ENCODE data around the gene TRH.
"Not testable (repeated sequence)": the region's sequence is repeated elsewhere in the genome, so short reads cannot be mapped to it uniquely, and the experiment has no call there.

Gene TRH

DNA sequence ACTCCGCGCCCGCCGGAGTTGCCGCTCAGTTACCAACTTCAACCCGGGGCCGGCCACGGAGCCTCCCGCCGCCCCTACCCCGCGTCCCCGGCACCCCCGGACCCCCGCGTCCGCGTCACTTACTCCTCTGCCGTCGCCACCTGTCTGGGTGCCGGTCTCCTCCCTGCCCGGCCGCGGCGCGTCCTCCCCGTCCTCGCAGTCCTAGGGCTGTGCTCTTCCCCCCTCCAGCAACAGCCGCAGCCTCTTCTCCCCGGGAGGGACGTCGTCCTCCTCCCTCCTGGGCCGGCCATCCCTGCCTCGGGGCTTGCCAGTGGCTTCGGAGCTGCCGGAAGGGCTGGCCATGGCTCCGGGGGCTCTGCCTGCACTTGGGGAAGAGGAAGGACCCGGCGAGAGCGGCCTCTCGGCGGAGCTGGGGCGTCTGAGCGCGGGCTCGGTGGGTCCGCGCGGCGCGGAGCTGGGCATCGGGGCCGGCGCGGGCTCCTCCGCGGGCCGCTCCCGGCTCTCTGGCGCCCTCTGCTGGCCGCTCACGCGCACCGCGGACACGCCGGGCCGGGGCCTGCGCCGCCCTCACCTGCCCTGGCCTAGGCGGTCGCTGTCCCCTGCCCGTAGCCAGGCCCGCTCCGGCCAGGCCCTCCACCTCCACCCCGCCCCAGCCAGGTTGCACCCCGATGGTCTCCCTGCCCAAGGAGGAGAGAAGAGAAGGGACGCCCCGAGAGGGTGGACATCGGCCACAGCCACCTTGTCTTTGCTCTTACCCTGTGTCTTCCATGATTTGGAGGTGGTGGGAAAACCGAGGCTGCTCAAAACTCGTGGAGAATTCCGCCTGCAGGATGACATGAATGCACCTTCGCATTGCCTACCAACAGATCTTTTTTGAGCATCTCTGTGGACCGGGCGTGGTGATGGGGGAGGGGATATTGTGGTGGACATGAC, 28.4 kb downstream of the TRH start:
- DNase-seq (ENCODE audit: low read depth in 1 of 2, low spot score in 1 of 2) = peak; percentile 49 to 64

DNA sequence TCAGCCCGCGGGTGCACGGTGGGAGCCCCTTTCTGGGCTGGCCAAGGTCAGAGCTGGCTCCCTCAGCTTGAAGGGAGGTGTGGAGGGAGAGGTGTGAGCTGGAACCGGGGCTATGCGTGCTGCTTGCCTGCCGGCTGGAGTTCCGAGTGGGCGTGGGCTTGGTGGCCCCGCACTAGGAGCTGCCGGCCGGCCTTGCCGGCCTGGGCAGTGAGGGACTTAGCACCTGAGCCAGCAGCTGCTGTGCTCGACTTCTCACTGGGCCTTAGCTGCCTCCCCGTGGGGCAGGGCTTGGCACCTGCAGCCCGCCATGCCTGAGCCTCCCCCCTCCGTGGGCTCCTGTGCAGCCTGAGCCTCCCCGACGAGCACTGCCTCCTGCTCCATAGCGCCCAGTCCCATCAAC, 36.0 kb downstream of the TRH start:
- no peak for DNase-seq (ENCODE audit: low read depth in 1 of 2, low spot score in 1 of 2)

DNA sequence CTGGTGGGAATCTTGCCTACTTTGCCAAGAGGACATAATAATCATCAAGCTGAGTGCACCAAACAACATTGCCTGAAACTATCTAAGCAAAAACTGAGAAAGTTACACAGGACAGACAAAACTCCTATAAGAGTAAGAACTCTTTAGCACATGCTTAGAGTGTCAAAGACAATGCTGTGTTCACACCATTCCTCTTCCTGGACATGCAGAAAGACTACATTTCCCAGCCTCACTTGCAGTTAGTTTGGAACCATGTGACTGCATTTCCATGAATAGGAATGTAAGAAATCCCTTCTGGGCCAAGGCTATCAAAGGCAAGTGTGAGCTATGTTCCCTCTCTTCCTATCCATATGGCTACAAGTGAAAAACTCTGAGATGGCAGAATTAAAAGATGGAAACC, 37.6 kb downstream of the TRH start:
- not testable (repeated sequence) for DNase-seq (ENCODE audit: low read depth in 1 of 2, low spot score in 1 of 2)

DNA sequence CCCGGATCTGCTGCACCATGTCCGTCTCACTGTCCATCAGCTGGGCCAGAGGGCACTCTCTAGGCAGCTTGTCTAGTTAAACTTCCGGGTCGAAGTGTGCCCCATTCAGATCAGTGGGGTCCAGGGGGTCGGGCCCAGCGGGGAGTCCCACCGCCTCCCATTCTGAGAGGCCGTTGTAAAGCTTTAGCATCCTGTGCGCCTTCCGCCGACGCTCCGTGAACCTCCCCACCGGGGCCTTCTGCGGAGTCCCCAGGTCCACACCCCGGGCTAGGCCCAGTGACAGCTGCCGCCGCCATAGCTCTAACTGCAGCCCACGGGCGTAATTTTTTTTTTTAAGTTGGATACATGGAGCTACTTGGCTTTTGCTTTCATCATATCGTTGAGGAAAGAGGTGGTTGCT, 38.7 kb downstream of the TRH start:
- DNase-seq (ENCODE audit: low read depth in 1 of 2, low spot score in 1 of 2) = not testable (repeated sequence)

DNA sequence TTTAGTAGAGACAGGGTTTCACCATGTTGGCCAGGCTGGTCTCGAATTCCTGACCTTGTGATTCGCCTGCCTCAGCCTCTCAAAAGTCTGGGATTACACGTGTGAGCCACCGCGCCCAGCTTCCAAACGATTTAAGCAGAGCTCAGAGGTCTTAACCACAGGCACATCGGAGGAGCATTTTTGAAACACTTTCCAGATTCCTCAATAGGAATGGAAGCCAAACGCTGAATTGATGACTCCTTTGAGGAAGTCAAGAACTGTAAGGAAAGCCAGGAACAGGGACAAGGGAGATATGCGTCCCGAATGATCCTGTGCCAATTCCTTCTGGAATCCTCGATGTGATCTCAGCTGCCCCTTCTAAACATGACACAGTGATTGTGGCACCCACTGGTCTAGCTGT, 40.0 kb downstream of the TRH start:
- DNase-seq (ENCODE audit: low read depth in 1 of 2, low spot score in 1 of 2) = no peak

DNA sequence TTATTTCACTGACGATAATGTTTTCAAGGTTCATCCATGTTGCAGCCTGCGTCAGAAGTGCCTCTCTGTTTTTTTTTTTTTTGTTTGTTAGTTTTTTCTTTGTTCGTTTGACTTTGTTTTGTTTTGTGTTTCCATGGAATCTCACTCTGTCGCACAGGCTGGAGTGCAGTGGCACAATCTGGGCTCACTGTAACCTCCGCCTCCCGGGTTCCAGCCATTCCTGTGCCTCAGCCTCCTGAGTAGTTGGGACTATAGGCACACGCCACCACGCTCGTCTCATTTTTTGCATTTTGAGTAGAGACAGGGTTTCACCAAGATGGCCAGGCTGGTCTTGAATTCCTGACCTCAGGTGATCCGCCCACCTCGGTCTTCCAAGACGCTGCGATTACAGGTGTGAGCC, 43.1 kb downstream of the TRH start:
- not testable (repeated sequence) for DNase-seq (ENCODE audit: low read depth in 1 of 2, low spot score in 1 of 2)

DNA sequence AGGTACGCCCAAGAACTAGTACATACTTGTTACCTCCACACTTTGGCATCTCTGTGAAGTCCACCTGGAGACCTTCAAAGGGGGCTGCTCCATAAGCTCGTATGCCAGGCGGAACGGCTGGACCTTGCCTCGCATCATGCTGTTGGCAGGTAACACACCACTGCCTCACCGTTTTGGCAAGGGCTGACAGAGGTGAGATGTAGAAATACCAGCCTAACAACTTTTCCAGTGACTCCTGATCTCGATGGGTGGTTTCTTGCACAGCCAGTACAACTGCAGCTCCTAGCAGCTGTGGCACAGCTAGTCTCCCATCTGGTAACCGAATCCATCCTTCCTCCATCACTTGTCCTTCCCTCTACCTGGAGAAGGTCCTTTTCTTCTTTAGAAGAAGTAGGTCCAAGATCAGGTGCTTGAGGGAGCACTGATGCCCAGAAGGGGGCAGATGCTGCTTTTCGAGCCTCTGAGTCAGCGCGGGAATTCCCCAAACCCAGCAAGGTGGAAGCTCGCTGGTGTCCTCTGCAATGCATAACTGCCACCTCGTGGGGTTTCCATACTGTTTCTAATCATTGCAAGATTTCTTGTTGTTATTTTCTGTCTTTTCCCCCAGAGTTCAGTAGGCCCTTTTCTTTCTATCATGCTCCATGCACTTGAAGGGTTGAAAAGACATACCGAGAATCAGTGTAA, 51.8 kb downstream of the TRH start:
- not testable (repeated sequence) for DNase-seq (ENCODE audit: low read depth in 1 of 2, low spot score in 1 of 2)

DNA sequence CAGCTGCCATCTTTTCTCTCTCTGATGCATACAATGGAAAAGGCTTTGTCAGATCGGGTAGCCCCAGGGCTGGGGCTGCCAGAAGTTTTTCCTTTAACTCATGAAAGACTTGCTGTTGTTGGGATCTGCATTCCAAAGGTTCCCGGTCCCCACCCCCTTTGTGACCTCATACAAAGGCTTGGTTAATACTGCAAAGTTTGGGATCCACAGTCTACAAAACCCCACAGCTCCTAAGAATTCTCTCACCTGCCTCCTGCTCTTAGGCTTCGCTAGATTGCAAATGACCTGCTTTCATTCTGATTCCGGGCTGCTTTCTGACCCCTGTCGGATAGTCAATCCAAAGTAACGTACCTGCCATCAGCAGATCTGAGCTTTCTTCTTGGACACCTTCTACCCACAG, 52.9 kb downstream of the TRH start:
- not testable (repeated sequence) for DNase-seq (ENCODE audit: low read depth in 1 of 2, low spot score in 1 of 2)

Data from stimulated activated CD4-positive, alpha-beta T cell treated with anti-CD3 and anti-CD28 coated beads, Interleukin-15, amount 100 ng/mL, for 1 hour (primary cell).